Measurements from ENCODE around the gene ZSCAN25.
"Not testable (repeated sequence)": the region's sequence is repeated elsewhere in the genome, so short reads cannot be mapped to it uniquely, and the experiment has no call there.

Gene ZSCAN25

GRCh38 chr7:99618726-99619125 lies 2.0 kb downstream of the ZSCAN25 start:
- no peak for DNase-seq

- DNase-seq: no peak
Measured at GRCh38 chr7:99619571-99620130, 2.9 kb downstream of the ZSCAN25 start.

GRCh38 chr7:99621271-99621670 lies 4.5 kb downstream of the ZSCAN25 start:
- no peak for DNase-seq

GRCh38 chr7:99622596-99622995 lies 5.8 kb downstream of the ZSCAN25 start:
- DNase-seq: no peak

GRCh38 chr7:99623091-99623693 lies 6.4 kb downstream of the ZSCAN25 start:
- no peak for DNase-seq

- no peak for DNase-seq
Measured at GRCh38 chr7:99623702-99624447, 7.1 kb downstream of the ZSCAN25 start.

- no peak for DNase-seq
Measured at GRCh38 chr7:99624484-99624883, 7.7 kb downstream of the ZSCAN25 start.

GRCh38 chr7:99625321-99625720 lies 8.6 kb downstream of the ZSCAN25 start:
- DNase-seq: no peak

- no peak for DNase-seq
Measured at GRCh38 chr7:99625961-99626360, 9.2 kb downstream of the ZSCAN25 start.

- DNase-seq: no peak
Measured at GRCh38 chr7:99626661-99627060, 9.9 kb downstream of the ZSCAN25 start.

GRCh38 chr7:99627513-99627912 lies 10.8 kb downstream of the ZSCAN25 start:
- DNase-seq: no peak

- no peak for DNase-seq
Measured at GRCh38 chr7:99628471-99629465, 12.0 kb downstream of the ZSCAN25 start.

- no peak for DNase-seq
Measured at GRCh38 chr7:99629643-99630042, 12.9 kb downstream of the ZSCAN25 start.

GRCh38 chr7:99631295-99632109 lies 14.8 kb downstream of the ZSCAN25 start:
- DNase-seq: no peak

GRCh38 chr7:99637414-99637813 lies 20.7 kb downstream of the ZSCAN25 start:
- DNase-seq: not testable (repeated sequence)

- DNase-seq: no peak
Measured at GRCh38 chr7:99638731-99639130, 22.0 kb downstream of the ZSCAN25 start.

GRCh38 chr7:99639267-99639666 lies 22.5 kb downstream of the ZSCAN25 start:
- no peak for DNase-seq

GRCh38 chr7:99642027-99642426 lies 25.3 kb downstream of the ZSCAN25 start:
- DNase-seq: no peak

GRCh38 chr7:99643464-99643863 lies 26.7 kb downstream of the ZSCAN25 start:
- DNase-seq: no peak

GRCh38 chr7:99644431-99644830 lies 27.7 kb downstream of the ZSCAN25 start:
- no peak for DNase-seq

GRCh38 chr7:99645590-99645989 lies 28.8 kb downstream of the ZSCAN25 start:
- no peak for DNase-seq

GRCh38 chr7:99648843-99649242 lies 32.1 kb downstream of the ZSCAN25 start:
- DNase-seq: no peak

Data from hippocampal formation (tissue), 2 donors.